SK-N-MC (cell line): ENCODE results near the gene PPP2R3A.

Experiments used
- EZH2 ChIP-seq: fragments of 200-600 bp; sonication (generic); IDR thresholded peaks from one replicate; pipeline ENCODE4 v1.6.1; 2017; ENCODE audit warnings: antibody characterized with exemption
- FOXP2 ChIP-seq: optimal IDR thresholded peaks from 2 replicates; pipeline ENCODE3; 2011; ENCODE audit warnings: mild to moderate bottlenecking, moderate library complexity; ENCODE audit not compliant: insufficient read depth; ENCODE audit errors: extremely low read length, control extremely low read depth
- POLR2AphosphoS5 ChIP-seq: IDR thresholded peaks from 2 replicates; pipeline ENCODE4 v1.6.1; 2012; ENCODE audit warnings: mild to moderate bottlenecking, low read depth, low read length, borderline replicate concordance

GRCh38 chr3:135918600-135918999 is 46.9 kb upstream of the PPP2R3A start:
- TF ChIP-seq EZH2 (no peak), POLR2AphosphoS5 (no peak), FOXP2 (no peak)
